Measurements from ENCODE around the gene ZNF576. TPM values are rescaled to one million over a fixed set of nuclear protein-coding genes. Genes with fewer than 3 reads are reported as not detected.
"Not testable (repeated sequence)": the region's sequence is repeated elsewhere in the genome, so short reads cannot be mapped to it uniquely, and the experiment has no call there.

Gene ZNF576
- total RNA-seq, 1 donor from 2014 or later: 21.9 TPM

GRCh38 chr19:43599635-43600295, 3.4 kb downstream of the ZNF576 start:
- Histone ChIP-seq H3K36me3 (peaks cover 0 to 12% of the 10 kb centered on the region in 2 donors), H3K27me3 (no peaks in the 10 kb centered on the region), H3K27ac (no peak overlapping the region), H3K4me1 (peaks cover 23% of the 10 kb centered on the region), H3K4me3 (no peak overlapping the region), H3K9me3 (no peaks in the 10 kb centered on the region)
- TF ChIP-seq CTCF (IDR thresholded peaks at IDR 0.05) (no peak), POLR2AphosphoS5 (IDR thresholded peaks at IDR 0.05; ENCODE audit: insufficient read depth in 1 of 2, low read depth in 1 of 2) (no peak)
- intact Hi-C loops (cut with DNase I): no loop called here
- no peak for DNase-seq (ENCODE audit: extremely low spot score in 2 of 2)

- H3K4me3 ChIP-seq; H3K9me3 ChIP-seq; DNase-seq (ENCODE audit: extremely low spot score in 2 of 2); H3K27ac ChIP-seq; H3K27me3 ChIP-seq; intact Hi-C loops (cut with DNase I): not testable (repeated sequence)
- Histone ChIP-seq H3K4me1 (peaks cover 18% of the 10 kb centered on the region), H3K36me3 (peaks cover 0 to 12% of the 10 kb centered on the region in 2 donors)
These were observed 3.9 kb downstream of the ZNF576 start for GRCh38 chr19:43600326-43600725.

- no peak for DNase-seq (ENCODE audit: extremely low spot score in 2 of 2)
- Histone ChIP-seq H3K4me3 (no peak overlapping the region), H3K36me3 (peaks cover 0 to 5% of the 10 kb centered on the region in 2 donors), H3K9me3 (no peaks in the 10 kb centered on the region), H3K27ac (no peak overlapping the region), H3K4me1 (peaks cover 15% of the 10 kb centered on the region), H3K27me3 (no peaks in the 10 kb centered on the region)
- intact Hi-C loops (cut with DNase I): no loop called here
- TF ChIP-seq POLR2AphosphoS5 (IDR thresholded peaks at IDR 0.05; ENCODE audit: insufficient read depth in 1 of 2, low read depth in 1 of 2): no peak
- no peak for TF ChIP-seq CTCF (IDR thresholded peaks at IDR 0.05)
- no peak for TF ChIP-seq POLR2A (IDR thresholded peaks at IDR 0.05)
These were observed 9.6 kb downstream of the ZNF576 start for GRCh38 chr19:43605875-43606568.

GRCh38 chr19:43606569-43607229, 10.3 kb downstream of the ZNF576 start:
- peaks cover 15% of the 10 kb centered on the region for H3K4me1 ChIP-seq
- TF ChIP-seq CTCF (IDR thresholded peaks at IDR 0.05) (no peak), POLR2AphosphoS5 (IDR thresholded peaks at IDR 0.05; ENCODE audit: insufficient read depth in 1 of 2, low read depth in 1 of 2) (no peak), POLR2A (IDR thresholded peaks at IDR 0.05) (no peak)
- intact Hi-C loops (cut with DNase I): no loop called here
- DNase-seq (ENCODE audit: extremely low spot score in 2 of 2): no peak
- no peaks in the 10 kb centered on the region for H3K9me3 ChIP-seq
- H3K36me3 ChIP-seq: peaks cover 0 to 5% of the 10 kb centered on the region in 2 donors
- H3K4me3 ChIP-seq: no peak overlapping the region
- H3K27me3 ChIP-seq: no peaks in the 10 kb centered on the region
- no peak overlapping the region for H3K27ac ChIP-seq

- no peak overlapping the region for H3K27ac ChIP-seq
These were observed 11.1 kb downstream of the ZNF576 start for GRCh38 chr19:43607238-43608205.

More at GRCh38 chr19:43607238-43608205, 11.1 kb downstream of the ZNF576 start:
- intact Hi-C loops (cut with DNase I): no loop called here
- TF ChIP-seq POLR2A (IDR thresholded peaks at IDR 0.05) (no peak), POLR2AphosphoS5 (IDR thresholded peaks at IDR 0.05; ENCODE audit: insufficient read depth in 1 of 2, low read depth in 1 of 2) (no peak), CTCF (IDR thresholded peaks at IDR 0.05) (no peak)
- Histone ChIP-seq H3K9me3 (no peaks in the 10 kb centered on the region), H3K27me3 (no peaks in the 10 kb centered on the region), H3K4me3 (no peak overlapping the region), H3K36me3 (peaks cover 0 to 8% of the 10 kb centered on the region in 2 donors), H3K4me1 (peaks cover 15% of the 10 kb centered on the region)
- DNase-seq (ENCODE audit: extremely low spot score in 2 of 2): no peak
